Activated naive CD8-positive, alpha-beta T cell (primary cell): Measurements from ENCODE around the gene HAPSTR1.
A peak's percentile ranks its signal among the peaks of the same experiment; 100 is the strongest.

Experiments
- H3K27ac Mint-ChIP-seq: one replicate; pipeline ENCODE4 v1.8.0; 2021; ENCODE audit warnings: mixed read lengths
- H3K27me3 Mint-ChIP-seq: one replicate; pipeline ENCODE4 v1.8.0; 2021; ENCODE audit warnings: mixed read lengths
- H3K36me3 Mint-ChIP-seq: one replicate; pipeline ENCODE4 v1.8.0; 2021; ENCODE audit warnings: mixed read lengths
- H3K4me1 Mint-ChIP-seq: one replicate; pipeline ENCODE4 v1.8.0; 2021; ENCODE audit warnings: low read depth, mixed read lengths
- H3K4me3 Mint-ChIP-seq: one replicate; pipeline ENCODE4 v1.8.0; 2021; ENCODE audit warnings: mild to moderate bottlenecking, mixed read lengths
- H3K9me3 Mint-ChIP-seq: one replicate; pipeline ENCODE4 v1.8.0; 2021; ENCODE audit warnings: low read depth, mixed read lengths

HAPSTR1 gene

GRCh38 chr16:9115277-9115676, 23.8 kb downstream of the HAPSTR1 start:
- Mint-ChIP-seq H3K27me3 (no peaks in the 10 kb centered on the region), H3K4me1 (peaks cover 92% of the 10 kb centered on the region), H3K27ac (peak overlapping the region; percentile 86), H3K36me3 (peaks cover 12% of the 10 kb centered on the region), H3K9me3 (no peaks in the 10 kb centered on the region), H3K4me3 (no peak overlapping the region)

- Mint-ChIP-seq H3K27ac (peak overlapping the region; percentile 67), H3K4me3 (no peak overlapping the region), H3K36me3 (peaks cover 12% of the 10 kb centered on the region), H3K27me3 (no peaks in the 10 kb centered on the region), H3K4me1 (peaks cover 83% of the 10 kb centered on the region), H3K9me3 (no peaks in the 10 kb centered on the region)
Observed at GRCh38 chr16:9116141-9116540, 24.7 kb downstream of the HAPSTR1 start.

GRCh38 chr16:9118170-9118569, 26.7 kb downstream of the HAPSTR1 start:
- Mint-ChIP-seq H3K27ac (peak overlapping the region; percentile 86), H3K36me3 (peaks cover 12% of the 10 kb centered on the region), H3K27me3 (no peaks in the 10 kb centered on the region), H3K9me3 (no peaks in the 10 kb centered on the region), H3K4me1 (peaks cover 71% of the 10 kb centered on the region), H3K4me3 (no peak overlapping the region)

- Mint-ChIP-seq H3K4me1 (peaks cover 68% of the 10 kb centered on the region), H3K36me3 (peaks cover 8% of the 10 kb centered on the region), H3K27ac (peak overlapping the region; percentile 1), H3K9me3 (no peaks in the 10 kb centered on the region), H3K27me3 (no peaks in the 10 kb centered on the region), H3K4me3 (no peak overlapping the region)
Observed at GRCh38 chr16:9119795-9120194, 28.4 kb downstream of the HAPSTR1 start.

- H3K27ac Mint-ChIP-seq, result no peak overlapping the region
- no peaks in the 10 kb centered on the region for H3K27me3 Mint-ChIP-seq
- no peaks in the 10 kb centered on the region for H3K36me3 Mint-ChIP-seq
Observed at GRCh38 chr16:9122342-9122741, 30.9 kb downstream of the HAPSTR1 start.

GRCh38 chr16:9122969-9123368, 31.5 kb downstream of the HAPSTR1 start:
- H3K36me3 Mint-ChIP-seq, result no peaks in the 10 kb centered on the region
- no peaks in the 10 kb centered on the region for H3K9me3 Mint-ChIP-seq
- no peaks in the 10 kb centered on the region for H3K27me3 Mint-ChIP-seq
- peak overlapping the region; percentile 73 for H3K27ac Mint-ChIP-seq
- no peak overlapping the region for H3K4me3 Mint-ChIP-seq
- peaks cover 64% of the 10 kb centered on the region for H3K4me1 Mint-ChIP-seq

More at GRCh38 chr16:9122342-9122741, 30.9 kb downstream of the HAPSTR1 start:
- Mint-ChIP-seq H3K9me3 (no peaks in the 10 kb centered on the region), H3K4me3 (no peak overlapping the region), H3K4me1 (peaks cover 64% of the 10 kb centered on the region)

- H3K27ac Mint-ChIP-seq, result peak overlapping the region; percentile 73
- peaks cover 65% of the 10 kb centered on the region for H3K4me1 Mint-ChIP-seq
- no peaks in the 10 kb centered on the region for H3K9me3 Mint-ChIP-seq
- no peaks in the 10 kb centered on the region for H3K27me3 Mint-ChIP-seq
- H3K36me3 Mint-ChIP-seq, result no peaks in the 10 kb centered on the region
- H3K4me3 Mint-ChIP-seq, result no peak overlapping the region
Observed at GRCh38 chr16:9123401-9123800, 32.0 kb downstream of the HAPSTR1 start.

- peaks cover 64% of the 10 kb centered on the region for H3K4me1 Mint-ChIP-seq
- H3K9me3 Mint-ChIP-seq, result no peaks in the 10 kb centered on the region
- no peaks in the 10 kb centered on the region for H3K27me3 Mint-ChIP-seq
- H3K4me3 Mint-ChIP-seq, result no peak overlapping the region
- no peaks in the 10 kb centered on the region for H3K36me3 Mint-ChIP-seq
- peak overlapping the region; percentile 73 for H3K27ac Mint-ChIP-seq
Observed at GRCh38 chr16:9123871-9124270, 32.4 kb downstream of the HAPSTR1 start.

- H3K4me1 Mint-ChIP-seq, result peaks cover 63% of the 10 kb centered on the region
- no peaks in the 10 kb centered on the region for H3K36me3 Mint-ChIP-seq
- H3K27me3 Mint-ChIP-seq, result no peaks in the 10 kb centered on the region
- H3K4me3 Mint-ChIP-seq, result no peak overlapping the region
- H3K27ac Mint-ChIP-seq, result peak overlapping the region; percentile 73
- no peaks in the 10 kb centered on the region for H3K9me3 Mint-ChIP-seq
Observed at GRCh38 chr16:9124444-9124843, 33.0 kb downstream of the HAPSTR1 start.

GRCh38 chr16:9124908-9125584, 33.6 kb downstream of the HAPSTR1 start:
- H3K4me1 Mint-ChIP-seq, result peaks cover 59% of the 10 kb centered on the region
- H3K27ac Mint-ChIP-seq, result peak overlapping the region; percentile 78
- no peak overlapping the region for H3K4me3 Mint-ChIP-seq

GRCh38 chr16:9125658-9126505, 34.4 kb downstream of the HAPSTR1 start:
- H3K4me1 Mint-ChIP-seq, result peaks cover 59% of the 10 kb centered on the region
- no peaks in the 10 kb centered on the region for H3K9me3 Mint-ChIP-seq
- H3K27me3 Mint-ChIP-seq, result no peaks in the 10 kb centered on the region
- H3K4me3 Mint-ChIP-seq, result peak overlapping the region; percentile 44
- no peaks in the 10 kb centered on the region for H3K36me3 Mint-ChIP-seq
- peak overlapping the region; percentile 78 for H3K27ac Mint-ChIP-seq

More at GRCh38 chr16:9124908-9125584, 33.6 kb downstream of the HAPSTR1 start:
- Mint-ChIP-seq H3K9me3 (no peaks in the 10 kb centered on the region), H3K36me3 (no peaks in the 10 kb centered on the region), H3K27me3 (no peaks in the 10 kb centered on the region)

GRCh38 chr16:9126609-9127008, 35.2 kb downstream of the HAPSTR1 start:
- H3K4me3 Mint-ChIP-seq, result peak overlapping the region; percentile 43
- H3K27me3 Mint-ChIP-seq, result no peaks in the 10 kb centered on the region
- H3K4me1 Mint-ChIP-seq, result peaks cover 57% of the 10 kb centered on the region
- H3K9me3 Mint-ChIP-seq, result no peaks in the 10 kb centered on the region
- peak overlapping the region; percentile 43 for H3K27ac Mint-ChIP-seq
- H3K36me3 Mint-ChIP-seq, result no peaks in the 10 kb centered on the region

- Mint-ChIP-seq H3K27ac (peak overlapping the region; percentile 79), H3K4me1 (peaks cover 48% of the 10 kb centered on the region), H3K27me3 (no peaks in the 10 kb centered on the region), H3K4me3 (peak overlapping the region; percentile 58), H3K36me3 (no peaks in the 10 kb centered on the region), H3K9me3 (no peaks in the 10 kb centered on the region)
Observed at GRCh38 chr16:9128346-9129342, 37.2 kb downstream of the HAPSTR1 start.

- Mint-ChIP-seq H3K27ac (no peak overlapping the region), H3K9me3 (no peaks in the 10 kb centered on the region), H3K36me3 (no peaks in the 10 kb centered on the region)
Observed at GRCh38 chr16:9134306-9134705, 42.9 kb downstream of the HAPSTR1 start.

More at GRCh38 chr16:9134306-9134705, 42.9 kb downstream of the HAPSTR1 start:
- Mint-ChIP-seq H3K4me1 (peaks cover 22% of the 10 kb centered on the region), H3K27me3 (no peaks in the 10 kb centered on the region), H3K4me3 (no peak overlapping the region)
